GM12878 (cell line): ENCODE results near the gene PLXNA2. TPM values are rescaled to one million over a fixed set of nuclear protein-coding genes. Genes with fewer than 3 reads are reported as not detected.

Experiments used
- ATAC-seq: fragments of 200-7000 bp; cut with Tn5 transposase; 3 replicates; pipeline ENCODE4 v1.9.1; 2020; ENCODE audit warnings: mild to moderate bottlenecking, moderate library complexity
- BruUV-seq: library from RNA; stranded (reverse); fragments of 400-500 nt; replicated peaks from 2 replicates; lab custom pipeline; 2021; lab: Mats Ljungman, UMichigan
- CTCF ChIA-PET: fragments of 300-600 bp; sonication (Branson Sonifier 250); formaldehyde crosslinking; extraction: SDS; loops from one replicate; lab custom pipeline; 2021; ENCODE audit warnings: inconsistent platforms; lab: Yijun Ruan, JAX
- POLR2A ChIA-PET: fragments of 350-600 bp; formaldehyde crosslinking; extraction: SDS; loops from one replicate; lab custom pipeline; 2021; ENCODE audit warnings: inconsistent platforms; lab: Charles Lee
- RAD21 ChIA-PET: fragments of 300-600 bp; sonication (Branson Sonifier 250); formaldehyde crosslinking; loops from one replicate; lab custom pipeline; 2023; ENCODE audit warnings: antibody characterized with exemption; ENCODE audit not compliant: unreplicated experiment; lab: Charles Lee
- SMC1A ChIA-PET: fragments of 300-600 bp; sonication (Branson Sonifier 250); formaldehyde crosslinking; loops from one replicate; lab custom pipeline; 2023; ENCODE audit not compliant: unreplicated experiment, uncharacterized antibody; lab: Charles Lee
- DNase-seq: peaks from one replicate; pipeline ENCODE4 v3.0.0-alpha.2; 2011; ENCODE audit warnings: low read depth, low spot score
- FAIRE-seq: peaks from 3 replicates; lab custom pipeline; 2011; peaks lifted over from hg19 to GRCh38; lab: Jason Lieb, UNC
- H2AFZ ChIP-seq: 2 replicates; pipeline ENCODE4 v1.6.0; 2011; ENCODE audit warnings: low read depth, low read length, control low read depth; ENCODE audit not compliant: control insufficient read depth
- H3K27ac ChIP-seq: 2 replicates; pipeline ENCODE4 v1.5.1; 2011; ENCODE audit warnings: control low read depth; ENCODE audit not compliant: control insufficient read depth, insufficient read depth
- H3K27me3 ChIP-seq, 2 experiments: replicated peaks in 1 of 2; 2 replicates each; pipeline versions ENCODE4 v1.6.0 to v1.6.1; 2011; ENCODE audit warnings: low read length in 1 of 2; ENCODE audit not compliant: control insufficient read depth in 2 of 2, insufficient read depth in 2 of 2
- H3K36me3 ChIP-seq, 2 experiments: 2 replicates each; pipeline ENCODE4 v1.5.1; 2011; ENCODE audit warnings: low read length in 1 of 2; ENCODE audit not compliant: control insufficient read depth in 2 of 2, insufficient read depth in 2 of 2
- H3K4me1 ChIP-seq: 2 replicates; pipeline ENCODE4 v1.6.1; 2011; ENCODE audit warnings: mild to moderate bottlenecking, low read length, moderate library complexity, mixed read lengths; ENCODE audit not compliant: control insufficient read depth, insufficient read depth
- H3K4me2 ChIP-seq: 2 replicates; pipeline ENCODE4 v1.6.0; 2011; ENCODE audit warnings: control low read depth; ENCODE audit not compliant: control insufficient read depth, insufficient read depth
- H3K4me3 ChIP-seq: fragments of 200-600 bp; sonication (generic); 2 replicates; pipeline ENCODE4 v1.5.1; 2016
- H3K79me2 ChIP-seq: 2 replicates; pipeline ENCODE4 v1.6.0; 2011; ENCODE audit warnings: low read length; ENCODE audit not compliant: control insufficient read depth, insufficient read depth
- H3K9ac ChIP-seq: 2 replicates; pipeline ENCODE4 v1.8.0; 2011; ENCODE audit warnings: low read length, control low read depth, mixed read lengths; ENCODE audit not compliant: control insufficient read depth, insufficient read depth
- H3K9me3 ChIP-seq: replicated peaks from 3 replicates; pipeline ENCODE4 v1.5.1; 2011; ENCODE audit warnings: mild to moderate bottlenecking, low read length; ENCODE audit not compliant: control insufficient read depth, insufficient read depth
- H4K20me1 ChIP-seq: 2 replicates; pipeline ENCODE4 v1.6.0; 2011; ENCODE audit not compliant: control insufficient read depth, insufficient read depth
- BCLAF1 ChIP-seq: fragments of 450-650 bp; IDR thresholded peaks from 2 replicates; pipeline ENCODE4 v1.6.1; 2017; ENCODE audit warnings: antibody characterized with exemption, mild to moderate bottlenecking, moderate library complexity
- CHD4 ChIP-seq: fragments of 200-600 bp; sonication (generic); IDR thresholded peaks from 2 replicates; pipeline ENCODE4 v1.6.1; 2016; ENCODE audit warnings: mild to moderate bottlenecking
- ELK1 ChIP-seq: IDR thresholded peaks from 2 replicates; pipeline ENCODE4 v1.6.1; 2012; ENCODE audit warnings: low read depth, low read length, improper control_type of control experiment
- ESRRA ChIP-seq: IDR thresholded peaks from 2 replicates; pipeline ENCODE4 v1.6.1; 2012; ENCODE audit warnings: mild to moderate bottlenecking, low read length, improper control_type of control experiment
- PAX8 ChIP-seq: fragments of 450-650 bp; IDR thresholded peaks from 2 replicates; pipeline ENCODE4 v1.6.1; 2017; ENCODE audit warnings: mild to moderate bottlenecking, moderate library complexity
- PBX3 ChIP-seq: IDR thresholded peaks from 2 replicates; pipeline ENCODE4 v1.6.1; 2011; ENCODE audit warnings: mild to moderate bottlenecking, low read depth, low read length, moderate library complexity; ENCODE audit not compliant: insufficient replicate concordance
- SPI1 ChIP-seq: IDR thresholded peaks from 2 replicates; pipeline ENCODE4 v1.6.1; 2011; ENCODE audit warnings: low read depth, mild to moderate bottlenecking, low read length, moderate library complexity, borderline replicate concordance; ENCODE audit not compliant: insufficient read depth
- TAF1 ChIP-seq: IDR thresholded peaks from 2 replicates; pipeline ENCODE4 v1.6.1; 2011; ENCODE audit warnings: mild to moderate bottlenecking, low read depth, low read length, borderline replicate concordance
- ZBTB33 ChIP-seq: fragments of 450-650 bp; IDR thresholded peaks from 2 replicates; pipeline ENCODE4 v1.6.1; 2017; ENCODE audit warnings: mild to moderate bottlenecking
- ZNF622 ChIP-seq: fragments of 450-650 bp; IDR thresholded peaks from 2 replicates; pipeline ENCODE4 v1.6.1; 2017; ENCODE audit warnings: mild to moderate bottlenecking, inconsistent platforms
- ZZZ3 ChIP-seq: IDR thresholded peaks from 2 replicates; pipeline ENCODE4 v1.6.1; 2011; ENCODE audit warnings: low read depth; ENCODE audit not compliant: control insufficient read depth, insufficient read length
- WGBS: methylation state at CpG from one replicate; pipeline ENCODE4 v1.1.6; 2016; ENCODE audit warnings: low lambda C conversion rate; ENCODE audit not compliant: insufficient replicate concordance, insufficient coverage; ENCODE audit errors: missing lambda C conversion rate; 5-methylcytosine and 5-hydroxymethylcytosine counted together
- in situ Hi-C: fragments of 300-500 bp; cut with MboI; formaldehyde crosslinking; loops from 9 replicates; pipeline ENCODE4 v1.14.3; 2018; ENCODE audit warnings: mixed read lengths
- intact Hi-C: fragments of 100-400 bp; cut with micrococcal nuclease; formaldehyde crosslinking; loops from one replicate; pipeline ENCODE4 v1.14.2; 2022; ENCODE audit not compliant: unreplicated experiment
- polyA plus RNA-seq, 11 experiments: library from polyadenylated mRNA; depleted of rRNA in 4 of 11; unstranded in 6 of 11; stranded (reverse) in 5 of 11; fragments of >200 nt; fragmentation: Nextera tagmentation in 4 of 11; fragmentation: Illumina TruSeq in 1 of 11; extraction: Ambion mirVana in 4 of 11; extraction: Trizol in 1 of 11; gene quantifications; 1 replicate in 1 of 11; 2 replicates in 10 of 11; pipeline versions ENCODE4 v1.2.1 to v1.2.3, GENCODE V29; 2011 to 2016; ENCODE audit warnings: inconsistent platforms in 2 of 11, missing spikeins in 2 of 11, low read depth in 1 of 11
- total RNA-seq, 4 experiments: library from RNA; depleted of rRNA in 3 of 4; stranded (reverse); fragments of >200 nt in 3 of 4; fragmentation: Illumina TruSeq in 1 of 4; extraction: Trizol in 1 of 4; gene quantifications; 2 replicates each; pipeline versions ENCODE4 v1.2.1 to v1.2.3, GENCODE V29; 2013 to 2021
- TF ChIP-seq, protein P1 (sequence below): fragments of 450-650 bp; IDR thresholded peaks from 2 replicates; pipeline ENCODE4 v1.6.1; 2017; ENCODE audit warnings: low read depth, mild to moderate bottlenecking, moderate library complexity
- TF ChIP-seq, protein P2 (sequence below): fragments of 450-650 bp; IDR thresholded peaks from 2 replicates; pipeline ENCODE4 v1.6.1; 2016; ENCODE audit warnings: mild to moderate bottlenecking

PLXNA2 gene
- total and polyA plus RNA-seq, 10 of the 15 experiments (the other 5 are each of a cell fraction or from before 2014, with no cell fraction given), result under 0.01 to 0.08 (median 0.07) TPM; not detected in 4

DNA sequence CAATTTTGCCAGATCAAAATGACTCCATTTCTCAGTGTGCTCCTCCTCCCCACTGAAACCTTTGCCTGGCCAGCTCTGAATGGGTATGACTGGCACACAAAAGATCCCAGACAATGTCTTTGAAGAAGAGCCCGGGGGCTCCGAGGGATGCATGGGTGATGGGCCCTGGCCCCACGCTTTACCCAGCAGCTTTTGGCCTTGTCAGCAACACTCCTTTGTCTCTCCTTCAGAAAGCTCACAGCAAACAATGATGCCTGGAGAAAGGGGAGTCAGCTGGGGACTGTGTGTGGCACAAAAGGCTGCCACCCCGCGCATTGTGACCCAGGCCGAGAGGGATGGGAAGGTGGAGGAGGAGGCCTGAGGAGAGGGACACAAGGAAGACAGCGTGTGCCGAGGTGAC, 45.9 kb downstream of the PLXNA2 start:
- no peak overlapping the region for H3K4me2 ChIP-seq
- no peaks in the 10 kb centered on the region for H3K9me3 ChIP-seq
- in situ Hi-C loops (no loop called here), intact Hi-C loops (no loop called here)
- CTCF ChIA-PET, result interaction anchor here (1.1 to 2.1 kb wide), 5 partner anchors 9 to 67 kb away, joined by 3 to 8 read pairs (median 5); no protein-coding TSS in a partner anchor
- H3K36me3 ChIP-seq, result no peaks in the 10 kb centered on the region
- ATAC-seq, result no peak
- BruUV-seq, result no TSS peak
- no peak overlapping the region for H3K4me3 ChIP-seq
- H3K79me2 ChIP-seq, result no peaks in the 10 kb centered on the region
- no peak for FAIRE-seq
- no peaks in the 10 kb centered on the region for H3K4me1 ChIP-seq
- H3K27me3 ChIP-seq, result no peaks in the 10 kb centered on the region
- 85% methylated on average over 8 of the region's 8 CpGs for WGBS
- H3K9ac ChIP-seq, result no peak overlapping the region
- POLR2A ChIA-PET, result interaction anchor here (0.9 kb wide), 1 partner anchor 20 kb away, joined by 3 read pairs; no protein-coding TSS in a partner anchor
- H2AFZ ChIP-seq, result no peak overlapping the region
- no peaks in the 10 kb centered on the region for H4K20me1 ChIP-seq
- RAD21 ChIA-PET, result interaction anchor here (1.3 kb wide), 1 partner anchor 10 kb away, joined by 4 read pairs; no protein-coding TSS in a partner anchor
- DNase-seq, result no peak
- SMC1A ChIA-PET, result interaction anchor here (0.7 to 1.7 kb wide), 3 partner anchors 10 to 185 kb away, joined by 3 to 10 read pairs (median 3); no protein-coding TSS in a partner anchor
- H3K27ac ChIP-seq, result no peak overlapping the region
- TF ChIP-seq ZZZ3, result no peak
- TF ChIP-seq TAF1, result no peak
- TF ChIP-seq PBX3, result no peak
- TF ChIP-seq CHD4, result no peak
- no peak for TF ChIP-seq BCLAF1
- TF ChIP-seq ZNF622, result no peak
- TF ChIP-seq ELK1, result no peak
- TF ChIP-seq, protein P1, sequence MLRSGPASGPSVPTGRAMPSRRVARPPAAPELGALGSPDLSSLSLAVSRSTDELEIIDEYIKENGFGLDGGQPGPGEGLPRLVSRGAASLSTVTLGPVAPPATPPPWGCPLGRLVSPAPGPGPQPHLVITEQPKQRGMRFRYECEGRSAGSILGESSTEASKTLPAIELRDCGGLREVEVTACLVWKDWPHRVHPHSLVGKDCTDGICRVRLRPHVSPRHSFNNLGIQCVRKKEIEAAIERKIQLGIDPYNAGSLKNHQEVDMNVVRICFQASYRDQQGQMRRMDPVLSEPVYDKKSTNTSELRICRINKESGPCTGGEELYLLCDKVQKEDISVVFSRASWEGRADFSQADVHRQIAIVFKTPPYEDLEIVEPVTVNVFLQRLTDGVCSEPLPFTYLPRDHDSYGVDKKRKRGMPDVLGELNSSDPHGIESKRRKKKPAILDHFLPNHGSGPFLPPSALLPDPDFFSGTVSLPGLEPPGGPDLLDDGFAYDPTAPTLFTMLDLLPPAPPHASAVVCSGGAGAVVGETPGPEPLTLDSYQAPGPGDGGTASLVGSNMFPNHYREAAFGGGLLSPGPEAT, result no peak
- TF ChIP-seq PAX8, result no peak
- no peak for TF ChIP-seq ZBTB33
- no peak for TF ChIP-seq SPI1
- TF ChIP-seq ESRRA, result no peak
- TF ChIP-seq, protein P2, sequence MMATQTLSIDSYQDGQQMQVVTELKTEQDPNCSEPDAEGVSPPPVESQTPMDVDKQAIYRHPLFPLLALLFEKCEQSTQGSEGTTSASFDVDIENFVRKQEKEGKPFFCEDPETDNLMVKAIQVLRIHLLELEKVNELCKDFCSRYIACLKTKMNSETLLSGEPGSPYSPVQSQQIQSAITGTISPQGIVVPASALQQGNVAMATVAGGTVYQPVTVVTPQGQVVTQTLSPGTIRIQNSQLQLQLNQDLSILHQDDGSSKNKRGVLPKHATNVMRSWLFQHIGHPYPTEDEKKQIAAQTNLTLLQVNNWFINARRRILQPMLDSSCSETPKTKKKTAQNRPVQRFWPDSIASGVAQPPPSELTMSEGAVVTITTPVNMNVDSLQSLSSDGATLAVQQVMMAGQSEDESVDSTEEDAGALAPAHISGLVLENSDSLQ, result no peak
